HG03039 (cell line): ENCODE results near the gene ACTN1.
"Not testable (repeated sequence)": the region's sequence is repeated elsewhere in the genome, so short reads cannot be mapped to it uniquely, and the experiment has no call there.

Experiments used
- ATAC-seq: cut with Tn5 transposase; IDR thresholded peaks from one replicate; pipeline ENCODE4 v1.9.1; 2021; ENCODE audit warnings: mild to moderate bottlenecking, moderate library complexity; ENCODE audit not compliant: unreplicated experiment

Gene ACTN1

GRCh38 chr14:68986926-68987652 is 8.0 kb upstream of the ACTN1 start:
- ATAC-seq: no peak

- no peak for ATAC-seq
Observed at GRCh38 chr14:68986225-68986624, 7.1 kb upstream of the ACTN1 start.

GRCh38 chr14:68984686-68985085 is 5.6 kb upstream of the ACTN1 start:
- no peak for ATAC-seq

GRCh38 chr14:68983191-68983590 is 4.1 kb upstream of the ACTN1 start:
- ATAC-seq: no peak

GRCh38 chr14:68982581-68982980 is 3.5 kb upstream of the ACTN1 start:
- ATAC-seq: no peak

GRCh38 chr14:68981539-68981976 is 2.5 kb upstream of the ACTN1 start:
- ATAC-seq: no peak

GRCh38 chr14:68981139-68981538 is 2.0 kb upstream of the ACTN1 start:
- ATAC-seq: no peak

GRCh38 chr14:68979722-68980451 is 785 bp upstream of the ACTN1 start:
- ATAC-seq: no peak

GRCh38 chr14:68978172-68978911 is 760 bp downstream of the ACTN1 start:
- ATAC-seq: no peak

GRCh38 chr14:68977718-68978171 is 1.4 kb downstream of the ACTN1 start:
- no peak for ATAC-seq

GRCh38 chr14:68977180-68977717 is 1.9 kb downstream of the ACTN1 start:
- no peak for ATAC-seq

GRCh38 chr14:68976160-68977067 is 2.7 kb downstream of the ACTN1 start:
- ATAC-seq: no peak

GRCh38 chr14:68975667-68976066 is 3.4 kb downstream of the ACTN1 start:
- no peak for ATAC-seq

- ATAC-seq: no peak
Observed at GRCh38 chr14:68974759-68975347, 4.2 kb downstream of the ACTN1 start.

GRCh38 chr14:68973639-68974038 is 5.5 kb downstream of the ACTN1 start:
- ATAC-seq: no peak

GRCh38 chr14:68973219-68973565 is 5.9 kb downstream of the ACTN1 start:
- ATAC-seq: not testable (repeated sequence)

GRCh38 chr14:68972507-68973218 is 6.4 kb downstream of the ACTN1 start:
- ATAC-seq: no peak

GRCh38 chr14:68971411-68972035 is 7.6 kb downstream of the ACTN1 start:
- no peak for ATAC-seq

- no peak for ATAC-seq
Observed at GRCh38 chr14:68970736-68971135, 8.4 kb downstream of the ACTN1 start.
